Lower lobe of right lung (tissue), 2 donors: ENCODE data around the gene AEBP1. TPM values are rescaled to one million over a fixed set of nuclear protein-coding genes. Genes with fewer than 3 reads are reported as not detected.

ENCODE experiments used
- ATAC-seq, 2 donors: fragments of 200-7000 bp; cut with Tn5 transposase; one replicate each; pipeline ENCODE4 v1.9.1; 2020 to 2022; ENCODE audit warnings: mild to moderate bottlenecking in 2 of 2, moderate library complexity in 2 of 2
- DNase-seq: peaks from one replicate; pipeline ENCODE4 v3.0.0-alpha.2; 2020
- H3K27ac ChIP-seq: fragments of 200-600 bp; one replicate; pipeline ENCODE4 v1.8.0; 2022
- H3K27me3 ChIP-seq: fragments of 200-600 bp; one replicate; pipeline ENCODE4 v1.8.0; 2022; ENCODE audit warnings: low read depth
- H3K36me3 ChIP-seq: fragments of 200-600 bp; one replicate; pipeline ENCODE4 v1.8.0; 2022; ENCODE audit warnings: mild to moderate bottlenecking
- H3K4me1 ChIP-seq: fragments of 200-600 bp; one replicate; pipeline ENCODE4 v1.8.0; 2022
- H3K4me3 ChIP-seq: fragments of 200-600 bp; one replicate; pipeline ENCODE4 v1.8.0; 2022; ENCODE audit warnings: mild to moderate bottlenecking
- H3K9me3 ChIP-seq: fragments of 200-600 bp; one replicate; pipeline ENCODE4 v1.8.0; 2022
- CTCF ChIP-seq: fragments of 200-600 bp; IDR thresholded peaks from one replicate; pipeline ENCODE4 v1.8.0; 2022; ENCODE audit warnings: antibody characterized with exemption, mild to moderate bottlenecking
- intact Hi-C: fragments of 100-400 bp; cut with DNase I; formaldehyde crosslinking; loops from one replicate; pipeline ENCODE4 v1.11.0; 2022
- microRNA-seq: library from miRNA; unstranded; fragments of <30 nt; microRNA quantifications from one replicate; pipeline ENCODE4 v1.2.0, GENCODE V29; 2020; ENCODE audit warnings: borderline number of aligned reads
- total RNA-seq: library from RNA; stranded (reverse); fragmentation: NEBNext Ultra II Directional; extraction: Animal tissue kit (Norgen Biotek cat#: 25700); gene quantifications from one replicate; pipeline ENCODE4 v1.2.1, GENCODE V29; 2021
- donor health status: DM: no; HTN: yes; CAD: no; lungs with severe emphysema.

The AEBP1 gene
- total RNA-seq, 1 donor from 2014 or later = 82.5 TPM

- intact Hi-C loops = no loop called here
- no peaks in the 10 kb centered on the region for H3K27me3 ChIP-seq
- DNase-seq (no peak), ATAC-seq (no peak)
- H3K27ac ChIP-seq = no peak overlapping the region
- H3K36me3 ChIP-seq = no peaks in the 10 kb centered on the region
- H3K4me1 ChIP-seq = no peaks in the 10 kb centered on the region
- TF ChIP-seq CTCF = no peak
- H3K4me3 ChIP-seq = no peak overlapping the region
- no peaks in the 10 kb centered on the region for H3K9me3 ChIP-seq
Measured at GRCh38 chr7:44161371-44161770, 57.2 kb downstream of the AEBP1 start.

- H3K27ac ChIP-seq = no peak overlapping the region
- no peak for TF ChIP-seq CTCF
- H3K4me1 ChIP-seq = no peaks in the 10 kb centered on the region
- intact Hi-C loops = no loop called here
- peak; percentile 70 for DNase-seq
- no peak overlapping the region for H3K4me3 ChIP-seq
- ATAC-seq = peak; percentile 64 to 80
- no peaks in the 10 kb centered on the region for H3K27me3 ChIP-seq
- no peaks in the 10 kb centered on the region for H3K9me3 ChIP-seq
- no peaks in the 10 kb centered on the region for H3K36me3 ChIP-seq
Measured at GRCh38 chr7:44162179-44162578, 58.0 kb downstream of the AEBP1 start.

GRCh38 chr7:44162785-44163395, 58.7 kb downstream of the AEBP1 start:
- no peaks in the 10 kb centered on the region for H3K27me3 ChIP-seq
- no peak for TF ChIP-seq CTCF

GRCh38 chr7:44163591-44163990, 59.4 kb downstream of the AEBP1 start:
- Histone ChIP-seq H3K4me3 (no peak overlapping the region), H3K4me1 (no peaks in the 10 kb centered on the region), H3K27me3 (no peaks in the 10 kb centered on the region), H3K36me3 (no peaks in the 10 kb centered on the region), H3K27ac (no peak overlapping the region), H3K9me3 (no peaks in the 10 kb centered on the region)
- ATAC-seq (no peak), DNase-seq (no peak)
- intact Hi-C loops = no loop called here
- no peak for TF ChIP-seq CTCF

More at GRCh38 chr7:44162785-44163395, 58.7 kb downstream of the AEBP1 start:
- no peaks in the 10 kb centered on the region for H3K4me1 ChIP-seq
- no peaks in the 10 kb centered on the region for H3K36me3 ChIP-seq
- intact Hi-C loops = no loop called here
- H3K4me3 ChIP-seq = no peak overlapping the region
- no peaks in the 10 kb centered on the region for H3K9me3 ChIP-seq
- DNase-seq (no peak), ATAC-seq (no peak)
- no peak overlapping the region for H3K27ac ChIP-seq

Small RNA genes within 50 kb of the gene (microRNA-seq; reads per million reads assigned to microRNA genes)
- not detected for gene MIR6838

Other genes with a start within 250 kb of the AEBP1 start
- 58.2 TPM for gene MRPS24, start 234.8 kb upstream of the AEBP1 start, total RNA-seq
- 26.1 TPM for gene URGCP, start 197.7 kb upstream of the AEBP1 start, total RNA-seq
- gene UBE2D4, start 177.9 kb upstream of the AEBP1 start, total RNA-seq = 21.3 TPM
- gene SPDYE1, start 106.4 kb upstream of the AEBP1 start, total RNA-seq = not detected
- 109 TPM for gene DBNL, start 59.6 kb upstream of the AEBP1 start, total RNA-seq
- 0.44 TPM for gene PGAM2, start 38.8 kb upstream of the AEBP1 start, total RNA-seq
- gene POLM, start 21.8 kb upstream of the AEBP1 start, total RNA-seq = 24.2 TPM
- gene POLD2, start 19.2 kb downstream of the AEBP1 start, total RNA-seq = 48.3 TPM
- gene MYL7, start 37.0 kb downstream of the AEBP1 start, total RNA-seq = 1.6 TPM
- gene GCK, start 85.1 kb downstream of the AEBP1 start, total RNA-seq = 0.47 TPM
- 58.7 TPM for gene YKT6, start 96.6 kb downstream of the AEBP1 start, total RNA-seq
- gene CAMK2B, start 221.2 kb downstream of the AEBP1 start, total RNA-seq = 0.30 TPM